Left ventricle myocardium superior (tissue), 1 donor: ENCODE measurements around the gene TUBB3. TPM values are rescaled to one million over a fixed set of nuclear protein-coding genes. Genes with fewer than 3 reads are reported as not detected.
A peak's percentile ranks its signal among the peaks of the same experiment; 100 is the strongest.
"Not testable (repeated sequence)": the region's sequence is repeated elsewhere in the genome, so short reads cannot be mapped to it uniquely, and the experiment has no call there.

ENCODE experiments used
- ATAC-seq: fragments of 200-7000 bp; cut with Tn5 transposase; one replicate; pipeline ENCODE4 v1.9.1; 2020; ENCODE audit warnings: mild to moderate bottlenecking, moderate library complexity
- DNase-seq: peaks from one replicate; pipeline ENCODE4 v3.0.0-alpha.2; 2020
- intact Hi-C: fragments of 100-400 bp; cut with micrococcal nuclease; formaldehyde crosslinking; loops from one replicate; pipeline ENCODE4 v1.11.0; 2022
- long read RNA-seq: library from polyadenylated mRNA; unstranded; transcript quantifications from one replicate; pipeline ENCODE4 v2.0.0, GENCODE V29; 2021
- total RNA-seq: library from RNA; stranded (reverse); fragmentation: NEBNext Ultra II Directional; extraction: Animal tissue kit (Norgen Biotek cat#: 25700); gene quantifications from one replicate; pipeline ENCODE4 v1.2.1, GENCODE V29; 2021
- donor health status: DM: no; HTN: yes; CAD: no; lungs with severe emphysema.

TUBB3 gene
- total RNA-seq: 1.8 TPM
- long read RNA-seq, partial matches to known transcripts: 0 of 3 reads
- long read RNA-seq, other reads (novel, unspliced or antisense): 2 of 3 reads

DNA sequence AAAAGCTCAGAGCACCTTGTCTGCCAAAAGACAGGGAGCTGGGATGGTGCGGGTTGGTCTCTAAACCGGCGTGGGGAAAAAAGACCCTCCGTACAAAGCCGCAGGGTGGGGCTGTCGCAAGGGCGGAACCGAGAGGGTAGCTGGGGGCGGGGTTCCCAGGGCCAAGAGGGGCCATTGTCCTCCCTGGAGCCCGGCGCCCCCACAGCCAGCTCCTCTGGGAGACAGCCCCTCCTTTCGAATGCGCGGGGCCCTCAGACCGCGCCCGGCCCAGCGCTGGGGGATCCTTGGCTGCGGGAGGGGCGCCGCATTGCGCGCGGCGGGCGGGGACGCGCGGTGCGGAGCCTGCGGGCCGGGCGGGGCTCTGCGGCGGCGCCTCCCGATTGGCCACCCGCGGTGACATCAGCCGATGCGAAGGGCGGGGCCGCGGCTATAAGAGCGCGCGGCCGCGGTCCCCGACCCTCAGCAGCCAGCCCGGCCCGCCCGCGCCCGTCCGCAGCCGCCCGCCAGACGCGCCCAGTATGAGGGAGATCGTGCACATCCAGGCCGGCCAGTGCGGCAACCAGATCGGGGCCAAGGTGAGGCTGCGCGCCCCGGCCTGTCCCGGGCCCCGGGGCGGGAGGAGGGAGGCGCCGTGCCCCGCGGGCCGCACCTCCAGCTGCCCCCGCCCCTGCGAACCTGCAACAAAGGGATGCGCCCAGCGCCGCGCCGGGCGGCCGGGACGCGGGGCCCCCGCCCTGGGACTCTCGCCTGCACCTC, at the start of gene TUBB3:
TSS of gene TUBB3 (plus strand) at position 459 of the 756 bp plus-strand sequence. CDS start at position 519, 60 bp downstream.
- DNase-seq (peak; percentile 86), ATAC-seq (peak; percentile 59)
- intact Hi-C loops: no loop called here

DNA sequence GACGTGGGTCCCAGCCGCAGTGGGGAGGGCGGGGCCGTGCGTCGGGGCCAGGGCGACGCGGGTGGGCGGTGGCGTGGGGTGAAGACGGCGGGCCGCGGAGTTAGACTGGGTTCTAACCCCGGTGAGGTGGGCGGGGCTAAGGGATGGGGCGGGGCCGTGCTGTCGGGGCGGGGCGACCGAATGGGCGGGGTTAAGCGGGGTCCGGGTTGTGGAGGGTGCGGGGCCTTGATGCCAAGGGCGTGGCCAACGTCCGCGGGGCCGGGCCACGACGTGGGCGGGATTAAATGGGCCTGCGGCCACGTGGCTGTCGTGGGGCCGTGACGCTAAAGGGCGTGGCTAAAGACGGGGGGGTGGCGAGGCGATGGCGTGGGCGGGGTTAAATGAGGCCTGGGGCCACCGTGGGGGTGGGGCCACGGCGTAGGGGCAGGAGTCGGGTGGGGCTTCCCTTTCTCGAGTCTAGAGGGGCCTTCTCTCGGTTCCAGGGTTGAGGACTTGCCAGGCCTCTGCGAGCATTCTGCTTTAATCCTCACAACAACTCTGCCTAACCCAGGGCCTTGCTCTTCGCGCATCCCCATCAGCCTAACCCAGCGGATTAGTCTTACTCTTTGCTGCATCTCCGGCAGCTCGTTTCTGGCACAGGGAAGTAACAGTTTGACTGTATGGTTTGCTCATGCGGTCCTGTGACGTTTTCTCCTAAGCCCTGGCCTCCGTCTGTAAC, 49.0 kb upstream of the TUBB3 start:
- peak; percentile 97 for DNase-seq
- peak; percentile 92 for ATAC-seq
- intact Hi-C loops: no loop called here

DNA sequence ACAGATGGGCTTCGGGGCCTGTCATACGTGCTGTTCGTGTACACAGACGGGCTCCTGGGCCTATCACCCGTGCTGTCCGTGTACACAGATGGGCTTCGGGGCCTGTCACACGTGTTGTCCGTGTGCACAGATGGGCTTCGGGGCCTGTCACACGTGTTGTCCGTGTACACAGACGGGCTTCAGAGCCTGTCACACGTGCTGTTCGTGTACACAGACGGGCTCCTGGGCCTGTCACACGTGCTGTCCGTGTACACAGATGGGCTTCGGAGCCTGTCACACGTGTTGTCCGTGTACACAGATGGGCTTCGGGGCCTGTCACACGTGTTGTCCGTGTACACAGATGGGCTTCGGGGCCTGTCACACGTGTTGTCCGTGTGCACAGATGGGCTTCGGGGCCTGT, 44.0 kb upstream of the TUBB3 start:
- intact Hi-C loops, DNase-seq, ATAC-seq: not testable (repeated sequence)

DNA sequence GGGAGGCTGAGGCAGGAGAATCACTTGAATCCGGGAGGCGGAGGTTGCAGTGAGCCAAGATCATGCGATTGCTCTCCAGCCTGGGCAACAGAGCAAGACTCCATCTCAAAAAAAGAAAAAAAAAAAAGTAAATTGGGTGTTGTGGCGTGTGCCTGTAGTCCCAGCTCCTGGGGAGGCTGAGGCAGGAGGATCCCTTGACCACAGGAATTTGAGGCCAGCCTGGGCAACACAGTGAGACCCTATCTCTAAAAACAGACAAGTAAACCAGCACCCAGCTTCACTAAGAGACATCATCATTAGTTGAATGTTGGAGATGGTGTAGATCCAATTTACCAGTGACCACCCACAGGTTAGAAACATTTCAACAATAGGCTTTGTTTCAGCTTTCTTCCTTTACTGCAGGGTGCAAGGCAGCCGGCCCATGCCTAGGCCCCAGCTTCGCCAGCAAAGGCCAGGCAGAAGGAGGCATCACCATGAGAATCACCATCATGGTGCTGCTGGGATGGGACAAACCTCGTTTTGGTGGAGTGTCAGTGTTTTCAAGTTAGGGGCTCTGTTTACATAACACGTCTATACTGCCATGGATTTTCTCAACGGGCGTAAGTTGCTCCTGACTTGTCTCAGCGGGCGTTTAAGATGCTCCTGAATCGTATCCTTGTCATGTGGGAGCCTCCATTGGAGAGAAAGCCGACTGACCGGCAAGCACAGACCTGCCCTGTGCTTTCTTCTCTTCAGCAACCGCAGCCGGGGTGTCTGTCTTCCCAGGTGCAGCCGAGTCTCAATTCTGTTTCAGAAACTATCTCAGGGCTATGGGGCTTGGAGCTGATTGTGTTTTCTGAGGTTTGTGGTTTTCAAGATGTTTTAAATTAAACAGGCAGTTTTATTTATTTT, 42.4 kb upstream of the TUBB3 start:
- no peak for DNase-seq
- ATAC-seq: no peak
- intact Hi-C loops: no loop called here

DNA sequence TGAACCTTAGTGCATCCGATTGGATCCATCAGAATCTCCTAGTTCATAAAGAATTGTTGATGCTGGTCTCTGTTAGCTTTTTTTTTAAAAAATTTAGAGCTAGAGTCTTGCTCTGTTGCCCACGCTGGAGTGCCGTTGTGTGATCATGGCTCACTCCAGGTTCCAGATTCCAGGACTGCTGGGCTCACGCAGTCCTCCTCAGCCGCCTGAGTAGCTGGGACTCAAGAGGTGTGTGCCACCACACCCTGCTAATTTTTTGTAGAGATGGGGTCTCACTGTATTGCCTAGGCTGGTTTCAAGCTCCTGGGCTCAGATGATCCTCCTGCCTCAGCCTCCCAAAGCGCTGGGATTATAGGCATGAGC, 41.8 kb upstream of the TUBB3 start:
- ATAC-seq: no peak
- intact Hi-C loops: no loop called here
- DNase-seq: no peak

DNA sequence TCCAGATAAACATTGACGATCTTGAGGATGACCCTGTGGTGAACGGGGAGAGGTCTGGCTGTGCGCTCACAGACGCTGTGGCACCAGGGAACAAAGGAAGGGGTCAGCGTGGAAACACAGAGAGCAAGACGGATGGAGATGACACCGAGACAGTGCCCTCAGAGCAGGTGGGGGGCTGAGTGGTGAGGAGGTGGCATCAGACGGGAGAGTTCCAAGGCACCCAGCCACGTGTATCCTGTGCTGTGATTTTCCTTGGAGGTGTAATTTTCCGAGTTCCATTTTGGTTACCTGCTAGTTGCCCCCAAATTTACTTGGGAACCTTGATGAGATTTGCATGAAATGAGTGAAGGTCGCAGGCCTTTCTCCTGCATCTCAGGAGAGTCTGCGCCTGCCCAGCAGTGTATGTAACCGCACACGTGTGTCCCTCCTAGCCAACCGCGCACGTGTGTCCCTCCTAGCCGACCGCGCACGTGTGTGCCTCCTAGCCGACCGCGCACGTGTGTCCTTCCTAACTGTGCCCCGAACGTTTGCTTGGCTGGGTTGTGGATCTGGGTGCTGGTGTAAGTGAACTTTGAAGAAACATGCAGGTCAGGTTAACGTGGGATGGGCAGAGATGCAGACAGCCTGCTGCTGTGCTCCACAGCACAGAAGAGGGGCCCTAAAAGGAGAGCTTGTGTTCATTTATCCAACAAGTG, 39.6 kb upstream of the TUBB3 start:
- DNase-seq: no peak
- ATAC-seq: no peak
- intact Hi-C loops: no loop called here

DNA sequence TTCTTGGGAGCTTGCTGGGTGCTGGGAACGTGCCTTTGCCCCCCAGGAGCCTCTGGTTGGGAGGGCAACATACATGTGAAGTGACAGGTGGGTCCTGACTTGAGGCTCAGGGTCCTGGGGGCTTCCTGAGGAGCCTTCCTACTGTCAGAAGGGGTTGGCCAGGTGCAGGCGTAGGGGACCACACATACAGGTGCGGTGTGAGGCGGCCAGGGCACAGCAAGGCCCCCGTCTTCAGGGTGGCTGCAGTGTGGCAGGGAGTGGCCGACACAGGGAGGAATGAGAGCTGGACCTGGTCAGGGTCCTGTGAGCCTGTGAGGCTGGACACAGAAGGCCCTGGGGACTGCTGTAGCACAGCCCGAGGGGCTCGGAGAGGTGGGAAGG, 39.1 kb upstream of the TUBB3 start:
- ATAC-seq: no peak
- intact Hi-C loops: no loop called here

DNA sequence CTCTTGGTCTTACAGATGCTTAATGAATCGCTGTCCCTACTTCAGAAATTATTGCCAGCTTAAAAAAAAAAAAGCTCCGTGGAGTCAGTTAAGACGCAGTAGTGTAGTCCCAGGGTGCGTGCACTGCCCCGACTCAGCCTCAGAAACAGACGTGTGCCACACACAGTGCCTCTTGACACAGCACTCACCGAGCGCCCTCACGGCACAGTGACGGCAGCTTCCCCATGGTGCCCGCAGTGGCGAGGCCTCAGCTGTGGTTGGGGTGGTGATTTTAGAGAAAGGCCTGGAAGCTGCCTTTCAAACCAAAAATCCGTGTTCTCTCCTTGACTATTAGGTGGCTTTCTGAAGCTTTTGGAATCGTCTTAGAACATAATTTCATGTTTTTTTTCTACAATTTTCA, 35.9 kb upstream of the TUBB3 start:
- intact Hi-C loops: no loop called here
- ATAC-seq (no peak), DNase-seq (no peak)

More for the DNA sequence above, 39.1 kb upstream of the TUBB3 start:
- DNase-seq: no peak

DNA sequence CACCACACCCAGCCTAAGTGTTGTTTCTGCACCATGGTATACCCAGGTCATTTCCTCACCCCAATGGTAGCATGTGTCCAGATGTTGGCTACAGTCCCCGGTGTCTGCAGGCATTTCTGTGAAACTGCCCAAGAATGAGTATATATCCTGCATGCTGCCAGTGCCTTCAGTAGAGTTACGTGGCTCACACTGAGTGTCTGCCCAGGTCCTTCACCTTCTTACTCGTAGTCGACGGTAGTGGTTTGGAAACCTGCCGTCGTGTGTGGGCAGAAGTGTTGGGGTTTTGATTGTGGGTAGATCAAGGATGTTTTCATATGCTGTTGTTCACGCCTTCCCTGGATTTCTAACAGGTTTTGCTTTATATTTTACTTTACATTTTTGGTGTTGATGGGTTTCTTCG, 32.9 kb upstream of the TUBB3 start:
- intact Hi-C loops: no loop called here
- DNase-seq: no peak
- no peak for ATAC-seq

DNA sequence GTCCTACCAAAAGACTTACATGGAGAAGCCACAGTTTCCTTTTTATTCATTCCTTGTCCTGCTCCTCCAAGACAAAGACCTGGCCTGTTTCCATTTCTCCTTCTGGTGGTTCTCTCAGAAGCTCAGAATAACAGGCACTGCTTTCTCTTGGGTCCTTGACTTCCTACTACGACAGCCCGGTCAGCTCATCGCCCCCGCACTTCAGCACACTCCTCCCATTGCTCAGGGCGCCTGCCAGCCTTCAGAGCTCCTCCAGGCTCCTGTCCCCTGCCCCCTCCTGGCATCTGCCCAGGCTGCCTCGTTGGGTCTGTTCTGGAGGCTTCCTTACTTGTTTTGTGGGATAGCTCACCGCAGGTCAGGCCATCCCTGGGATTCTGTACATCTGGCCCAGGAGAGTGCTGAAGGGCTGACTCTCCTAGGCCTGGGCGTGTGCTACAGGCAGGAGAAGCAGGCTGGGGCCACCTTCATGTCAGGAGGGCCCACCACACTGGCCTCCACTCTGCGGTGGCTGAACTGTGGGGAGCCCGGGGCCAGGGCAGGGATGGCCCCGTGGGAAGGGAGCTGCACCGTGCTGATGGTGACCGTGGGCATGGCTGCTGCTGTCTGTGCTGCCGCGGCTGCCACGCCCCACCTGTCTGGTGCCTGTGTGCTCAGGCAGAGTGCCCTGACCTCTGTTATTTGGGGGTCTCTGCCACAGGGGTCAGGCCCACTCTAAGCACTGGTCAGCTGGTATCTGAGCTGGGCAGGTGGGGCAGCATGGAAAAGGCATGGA, 32.1 kb upstream of the TUBB3 start:
- ATAC-seq (peak; percentile 14), DNase-seq (peak; percentile 41)
- intact Hi-C loops: no loop called here

DNA sequence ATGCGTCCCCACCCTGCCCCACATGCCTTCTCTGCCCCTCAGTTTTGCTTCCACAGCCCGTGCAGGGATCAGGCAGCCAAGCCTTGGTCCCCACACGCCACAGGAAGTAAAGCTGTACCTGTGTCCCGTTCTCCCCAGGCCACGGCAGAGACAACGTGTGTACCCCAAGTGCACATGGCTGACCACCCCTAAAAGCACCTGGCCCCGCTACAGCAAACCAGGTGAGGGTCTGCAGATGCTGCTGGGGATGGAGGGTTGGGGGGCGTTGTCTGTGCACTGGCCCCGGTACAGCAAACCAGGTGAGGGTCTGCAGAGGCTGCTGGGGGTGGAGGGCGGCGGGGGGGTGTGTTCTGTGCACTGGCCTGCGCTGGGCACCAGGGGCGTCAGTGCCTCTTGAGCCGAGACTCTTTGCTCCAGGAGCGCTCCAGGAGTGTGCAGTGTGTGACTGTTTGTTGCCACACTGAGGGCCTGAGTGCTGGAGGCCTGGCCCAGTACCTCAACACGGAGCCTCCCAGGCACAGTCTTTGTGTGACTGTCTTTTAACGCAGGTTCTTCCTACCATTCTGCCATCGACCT, 31.0 kb upstream of the TUBB3 start:
- ATAC-seq: no peak
- no peak for DNase-seq
- intact Hi-C loops: no loop called here

DNA sequence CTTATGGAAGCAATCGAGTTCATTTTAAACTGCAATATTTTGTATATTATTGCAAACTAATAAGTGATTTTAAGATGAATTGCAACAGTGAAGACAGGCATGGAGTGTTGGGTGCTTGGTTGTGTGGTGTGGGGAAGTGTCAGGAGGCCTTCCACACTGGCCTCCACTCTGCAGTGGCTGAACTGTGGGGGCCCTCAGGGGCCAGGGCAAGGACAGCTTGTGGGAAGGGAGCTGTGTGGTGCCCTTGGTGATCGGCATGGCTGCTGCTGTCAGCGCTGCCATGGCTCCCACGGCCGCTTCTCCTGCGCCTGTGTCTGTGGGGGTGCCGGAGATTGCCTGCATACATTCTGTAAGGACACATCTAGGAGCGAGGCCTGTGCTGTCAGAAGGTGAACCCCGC, 30.5 kb upstream of the TUBB3 start:
- intact Hi-C loops: no loop called here
- no peak for ATAC-seq
- DNase-seq: no peak

DNA sequence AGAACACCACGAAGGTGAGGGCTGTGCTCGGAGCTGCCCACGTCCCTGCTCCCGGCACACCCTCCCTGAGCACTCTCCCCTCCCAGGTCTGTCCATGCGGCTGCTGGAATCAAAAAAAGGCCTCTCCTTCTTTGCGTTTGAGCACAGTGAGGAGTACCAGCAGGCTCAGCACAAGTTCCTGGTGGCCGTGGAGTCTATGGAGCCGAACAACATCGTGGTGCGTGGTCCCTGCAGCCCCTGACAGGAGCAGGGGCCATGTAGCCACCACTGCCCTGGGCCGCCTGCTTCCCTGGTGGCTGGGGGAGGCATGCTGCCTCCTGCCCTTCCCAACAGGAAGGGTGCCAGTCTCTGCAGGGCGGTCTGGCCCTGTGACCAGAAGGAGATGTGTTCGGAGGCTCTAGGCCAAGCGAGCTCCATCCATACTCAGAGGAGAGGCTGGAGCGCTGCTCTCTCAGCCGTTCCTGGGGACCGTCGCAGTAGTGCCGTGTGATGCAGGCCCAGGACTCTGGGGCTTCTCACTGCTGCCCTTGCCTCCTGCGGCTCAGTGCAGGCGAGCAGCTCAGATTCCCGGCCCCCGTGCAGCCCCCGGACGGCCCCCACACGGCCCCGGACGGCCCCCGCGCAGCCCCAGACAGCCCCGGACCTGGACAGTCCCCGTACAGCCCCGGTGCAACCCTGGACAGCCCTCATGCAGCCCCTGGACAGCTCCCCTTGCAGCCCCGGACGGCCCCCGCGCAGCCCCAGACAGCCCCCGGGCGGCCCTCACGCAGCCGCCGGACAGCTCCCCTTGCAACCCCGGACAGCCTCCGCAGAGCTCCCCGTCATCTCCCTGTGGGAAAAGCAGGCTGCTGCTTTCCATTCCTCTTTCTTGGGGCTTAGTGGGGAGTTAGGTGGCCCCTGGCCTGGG, 29.2 kb upstream of the TUBB3 start:
- ATAC-seq: peak; percentile 8
- no peak for DNase-seq
- intact Hi-C loops: no loop called here

DNA sequence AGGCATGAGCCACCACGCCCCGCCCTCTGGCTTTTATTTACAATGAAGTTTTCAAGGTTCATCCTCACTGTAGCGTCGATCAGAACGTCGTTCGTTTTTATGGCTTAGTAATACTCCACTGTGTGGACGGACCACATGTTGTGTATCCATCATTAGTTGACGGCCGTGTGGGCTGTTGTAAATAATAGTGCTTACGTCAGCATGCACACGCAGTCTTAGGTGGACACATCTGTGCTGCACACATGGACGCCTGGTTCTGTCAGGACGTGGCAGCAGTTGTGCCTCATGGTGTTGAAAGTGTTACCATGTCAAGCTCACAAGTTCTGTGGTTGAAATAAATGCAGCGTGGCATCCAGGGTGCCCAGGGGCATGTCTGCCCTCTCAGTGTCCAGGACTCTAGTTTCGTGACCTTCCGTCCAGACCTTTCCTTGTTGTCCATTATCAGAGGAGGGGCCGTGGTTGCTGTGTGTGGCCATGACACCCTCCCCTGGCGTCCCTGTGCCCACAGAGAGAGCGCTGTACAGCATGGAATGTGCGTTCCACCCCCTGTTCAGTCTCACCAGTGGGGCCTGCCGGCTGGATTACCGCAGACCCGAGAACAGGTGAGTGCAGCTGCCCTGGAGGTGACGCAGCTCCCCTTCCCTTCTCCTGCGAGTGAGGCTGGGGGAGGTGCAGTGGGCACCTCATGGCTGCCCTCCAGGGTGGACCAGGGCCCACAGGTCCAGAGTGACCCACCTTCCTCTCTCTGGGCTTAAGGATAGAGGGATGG, 27.5 kb upstream of the TUBB3 start:
- DNase-seq (no peak), ATAC-seq (no peak)
- intact Hi-C loops: no loop called here

DNA sequence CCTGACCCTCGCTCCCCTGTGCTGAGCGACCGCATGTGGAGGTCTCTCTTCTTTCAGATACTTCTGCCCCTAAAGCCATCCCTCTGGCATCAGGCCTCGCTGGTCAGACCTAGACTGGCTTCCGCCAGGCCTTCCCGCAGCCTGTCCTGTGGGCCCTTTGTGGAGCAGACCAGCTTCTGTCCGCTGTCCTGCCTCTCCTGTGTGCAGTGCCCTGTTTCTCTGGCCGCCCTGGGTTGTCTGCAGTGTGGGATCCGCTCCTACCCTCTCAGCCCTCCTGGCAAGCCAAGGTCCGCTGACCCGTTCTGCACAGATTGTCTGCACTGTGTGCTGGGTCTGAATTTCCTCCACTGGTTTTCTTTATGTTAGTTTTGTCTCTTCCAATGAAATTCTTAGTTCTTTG, 25.9 kb upstream of the TUBB3 start:
- no peak for ATAC-seq
- no peak for DNase-seq
- intact Hi-C loops: no loop called here

DNA sequence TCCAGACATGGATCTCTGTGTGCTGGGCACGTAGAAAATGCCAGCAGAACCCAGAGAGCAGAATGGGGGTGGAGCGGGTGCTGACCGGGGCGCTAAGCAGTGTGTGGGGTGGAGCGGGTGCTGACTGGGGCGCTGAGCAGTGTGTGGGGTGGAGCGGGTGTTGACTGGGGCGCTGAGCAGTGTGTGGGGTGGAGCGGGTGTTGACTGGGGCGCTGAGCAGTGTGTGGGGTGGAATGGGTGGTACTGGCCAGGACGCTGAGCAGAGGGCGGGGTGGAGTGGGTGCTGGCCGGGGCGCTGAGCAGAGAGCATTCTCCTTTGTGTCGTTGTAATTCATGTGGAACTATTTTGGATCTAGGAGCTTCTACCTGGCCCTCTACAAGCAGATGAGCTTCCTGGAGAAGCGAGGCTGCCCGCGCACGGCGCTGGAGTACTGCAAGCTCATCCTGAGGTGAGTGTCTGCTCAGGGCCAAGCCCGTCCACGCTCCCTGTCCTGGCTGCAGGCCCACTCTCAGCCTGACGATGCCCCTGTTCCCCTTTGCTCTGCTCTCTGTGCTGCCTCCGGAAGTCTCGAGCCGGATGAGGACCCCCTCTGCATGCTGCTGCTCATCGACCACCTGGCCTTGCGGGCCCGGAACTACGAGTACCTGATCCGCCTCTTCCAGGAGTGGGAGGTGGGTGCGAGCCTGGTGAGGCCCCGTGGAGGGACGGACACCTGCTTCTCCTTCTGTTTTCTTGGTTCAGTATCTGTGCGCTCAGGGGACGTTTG, 24.8 kb upstream of the TUBB3 start:
- intact Hi-C loops: no loop called here
- ATAC-seq: no peak
- DNase-seq: no peak
